DND-41 (cell line): ENCODE results near the gene TAS2R1.

Source experiments
- ATAC-seq: fragments of 200-7000 bp; cut with Tn5 transposase; 3 replicates; pipeline ENCODE4 v1.9.1; 2021; ENCODE audit warnings: low read depth; ENCODE audit not compliant: insufficient read depth
- DNase-seq: peaks from one replicate; pipeline ENCODE4 v3.0.0-alpha.2; 2020
- H2AFZ ChIP-seq: 2 replicates; pipeline ENCODE4 v1.6.0; 2012; ENCODE audit warnings: low read depth, low read length
- H3K27ac ChIP-seq: 2 replicates; pipeline ENCODE4 v1.5.1; 2012; ENCODE audit warnings: low read length, inconsistent platforms
- H3K27me3 ChIP-seq: fragments of 200-600 bp; sonication (generic); 2 replicates; pipeline ENCODE4 v1.6.0; 2012; ENCODE audit warnings: low read length, mild to moderate bottlenecking, inconsistent platforms; ENCODE audit not compliant: insufficient read depth, poor library complexity
- H3K36me3 ChIP-seq: 2 replicates; pipeline ENCODE4 v1.5.1; 2012; ENCODE audit warnings: low read length, inconsistent platforms; ENCODE audit not compliant: insufficient read depth
- H3K4me1 ChIP-seq: 2 replicates; pipeline ENCODE4 v1.5.1; 2012; ENCODE audit warnings: mild to moderate bottlenecking, low read length; ENCODE audit not compliant: insufficient read depth
- H3K4me2 ChIP-seq: 2 replicates; pipeline ENCODE4 v1.6.0; 2012; ENCODE audit warnings: mild to moderate bottlenecking, moderate library complexity, low read length, inconsistent platforms; ENCODE audit not compliant: insufficient read depth
- H3K4me3 ChIP-seq, 2 experiments: fragments of 200-600 bp in 1 of 2; shearing (Covaris generic) in 1 of 2; 2 replicates each; pipeline ENCODE4 v1.5.1; 2012 to 2016; ENCODE audit warnings: inconsistent platforms in 2 of 2, low read length in 2 of 2, mild to moderate bottlenecking in 2 of 2, low read depth in 1 of 2, moderate library complexity in 1 of 2
- H3K79me2 ChIP-seq: 2 replicates; pipeline ENCODE4 v1.6.0; 2012; ENCODE audit warnings: low read length, inconsistent platforms; ENCODE audit not compliant: insufficient read depth
- H3K9ac ChIP-seq: 2 replicates; pipeline ENCODE4 v1.6.0; 2012; ENCODE audit warnings: low read depth, mild to moderate bottlenecking, inconsistent platforms, low read length, moderate library complexity
- H3K9me3 ChIP-seq: 2 replicates; pipeline ENCODE4 v1.5.1; 2012; ENCODE audit warnings: low read length, moderate library complexity, mild to moderate bottlenecking, inconsistent platforms; ENCODE audit not compliant: insufficient read depth, severe bottlenecking
- H4K20me1 ChIP-seq: 2 replicates; pipeline ENCODE4 v1.6.0; 2012; ENCODE audit warnings: low read length; ENCODE audit not compliant: insufficient read depth
- EZH2 ChIP-seq: IDR thresholded peaks from 3 replicates; pipeline ENCODE4 v1.6.1; 2012; ENCODE audit warnings: borderline replicate concordance, low read depth, mild to moderate bottlenecking, moderate library complexity, low read length, inconsistent platforms; ENCODE audit not compliant: severe bottlenecking
- TF ChIP-seq, protein P1 (sequence below): IDR thresholded peaks from 2 replicates; pipeline ENCODE4 v1.5.1; 2012; ENCODE audit warnings: borderline replicate concordance, low read length, moderate library complexity, mild to moderate bottlenecking; ENCODE audit not compliant: poor library complexity, severe bottlenecking; ENCODE audit errors: extremely low read depth

TAS2R1 gene

DNA sequence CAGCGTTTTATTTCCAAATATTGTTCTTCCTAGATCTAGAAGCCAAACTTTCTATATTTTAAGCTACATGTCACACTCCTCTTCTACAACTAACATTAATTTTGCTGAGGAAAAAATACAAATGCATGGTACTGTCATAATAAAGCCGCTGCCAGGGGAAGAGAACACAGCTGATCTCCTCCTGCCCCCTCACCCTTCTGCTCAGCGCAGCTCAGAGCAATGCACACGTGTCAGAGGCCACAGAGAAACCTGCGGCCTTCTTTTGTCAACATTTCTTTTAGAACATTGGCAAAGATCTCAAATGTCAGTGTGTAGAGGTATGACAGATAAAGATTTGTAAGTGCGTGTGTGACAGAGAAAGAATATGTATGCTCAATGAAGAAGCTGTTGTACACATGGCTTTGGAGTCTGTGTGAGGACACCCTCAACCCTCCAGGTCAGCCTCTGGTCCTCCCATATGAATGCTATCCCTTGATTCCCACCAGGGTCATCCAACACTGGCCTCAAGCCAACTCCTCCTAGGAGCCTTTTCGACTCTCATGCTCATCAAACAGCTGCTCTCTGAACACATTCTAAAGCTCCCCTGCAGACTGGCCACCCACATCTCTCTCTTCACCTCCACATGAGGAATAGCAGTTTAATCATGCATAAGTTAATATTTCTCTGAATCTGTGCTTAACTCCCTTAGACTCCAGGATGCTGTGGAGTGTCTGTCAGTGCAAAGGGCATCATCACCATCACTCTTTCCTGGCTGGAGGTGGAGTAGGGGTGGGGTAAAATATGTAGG, 40.9 kb downstream of the TAS2R1 start:
- H4K20me1 ChIP-seq, result no peaks in the 10 kb centered on the region
- H3K4me2 ChIP-seq, result no peak overlapping the region
- H3K79me2 ChIP-seq, result no peaks in the 10 kb centered on the region
- no peak overlapping the region for H3K27ac ChIP-seq
- H3K9ac ChIP-seq, result no peak overlapping the region
- TF ChIP-seq, protein P1, sequence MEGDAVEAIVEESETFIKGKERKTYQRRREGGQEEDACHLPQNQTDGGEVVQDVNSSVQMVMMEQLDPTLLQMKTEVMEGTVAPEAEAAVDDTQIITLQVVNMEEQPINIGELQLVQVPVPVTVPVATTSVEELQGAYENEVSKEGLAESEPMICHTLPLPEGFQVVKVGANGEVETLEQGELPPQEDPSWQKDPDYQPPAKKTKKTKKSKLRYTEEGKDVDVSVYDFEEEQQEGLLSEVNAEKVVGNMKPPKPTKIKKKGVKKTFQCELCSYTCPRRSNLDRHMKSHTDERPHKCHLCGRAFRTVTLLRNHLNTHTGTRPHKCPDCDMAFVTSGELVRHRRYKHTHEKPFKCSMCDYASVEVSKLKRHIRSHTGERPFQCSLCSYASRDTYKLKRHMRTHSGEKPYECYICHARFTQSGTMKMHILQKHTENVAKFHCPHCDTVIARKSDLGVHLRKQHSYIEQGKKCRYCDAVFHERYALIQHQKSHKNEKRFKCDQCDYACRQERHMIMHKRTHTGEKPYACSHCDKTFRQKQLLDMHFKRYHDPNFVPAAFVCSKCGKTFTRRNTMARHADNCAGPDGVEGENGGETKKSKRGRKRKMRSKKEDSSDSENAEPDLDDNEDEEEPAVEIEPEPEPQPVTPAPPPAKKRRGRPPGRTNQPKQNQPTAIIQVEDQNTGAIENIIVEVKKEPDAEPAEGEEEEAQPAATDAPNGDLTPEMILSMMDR, result no peak
- no peak for TF ChIP-seq EZH2
- ATAC-seq, result no peak
- no peaks in the 10 kb centered on the region for H3K9me3 ChIP-seq
- H3K4me1 ChIP-seq, result no peaks in the 10 kb centered on the region
- H2AFZ ChIP-seq, result no peak overlapping the region
- H3K4me3 ChIP-seq, result no peak overlapping the region
- no peak for DNase-seq
- H3K36me3 ChIP-seq, result no peaks in the 10 kb centered on the region
- no peaks in the 10 kb centered on the region for H3K27me3 ChIP-seq

DNA sequence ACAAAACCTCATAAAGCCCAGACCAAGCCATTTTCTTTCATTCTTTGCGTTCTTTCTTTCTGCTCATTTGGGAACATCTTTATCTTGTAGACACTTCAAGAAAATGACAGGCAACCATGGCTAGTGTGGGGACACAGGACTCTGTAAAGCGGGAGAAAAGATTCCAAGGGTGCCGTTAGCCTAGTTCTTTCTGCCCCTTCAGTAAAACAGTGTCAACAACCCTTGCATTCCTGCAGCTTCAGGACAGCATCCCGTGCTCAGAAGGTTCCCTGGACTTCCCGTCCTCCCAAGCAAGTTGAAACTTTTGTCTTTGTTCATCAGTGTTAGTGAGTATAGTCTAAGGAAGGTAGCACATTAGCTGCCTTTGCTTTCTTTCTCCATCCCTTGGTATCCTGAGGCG, 41.9 kb downstream of the TAS2R1 start:
- H3K79me2 ChIP-seq, result no peaks in the 10 kb centered on the region
- H3K9me3 ChIP-seq, result no peaks in the 10 kb centered on the region
- H3K27me3 ChIP-seq, result no peaks in the 10 kb centered on the region
- H3K27ac ChIP-seq, result no peak overlapping the region
- no peaks in the 10 kb centered on the region for H3K4me1 ChIP-seq
- no peak overlapping the region for H3K4me3 ChIP-seq
- H3K4me2 ChIP-seq, result no peak overlapping the region
- DNase-seq (no peak), ATAC-seq (no peak)
- no peak overlapping the region for H3K9ac ChIP-seq
- H4K20me1 ChIP-seq, result no peaks in the 10 kb centered on the region
- no peak overlapping the region for H2AFZ ChIP-seq
- H3K36me3 ChIP-seq, result no peaks in the 10 kb centered on the region
- TF ChIP-seq, protein P1, result no peak
- no peak for TF ChIP-seq EZH2

DNA sequence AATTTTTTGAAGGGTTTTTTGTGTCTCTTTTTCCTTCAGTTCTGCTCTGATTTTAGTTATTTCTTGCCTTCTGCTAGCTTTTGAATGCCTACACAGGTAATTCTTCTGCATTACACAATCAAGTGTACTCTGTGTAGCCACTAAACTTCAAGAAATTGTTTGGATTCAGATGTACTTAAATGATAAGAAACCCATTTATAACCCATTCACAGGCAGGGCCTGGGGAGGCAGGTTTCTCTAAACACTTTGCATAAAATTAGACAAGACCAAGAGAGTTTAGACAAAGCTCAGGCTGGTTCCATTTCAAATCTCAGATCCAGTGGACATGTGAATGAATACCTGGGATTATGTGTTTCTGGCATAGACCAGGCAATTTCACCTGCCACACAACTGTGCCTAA, 43.0 kb downstream of the TAS2R1 start:
- DNase-seq (no peak), ATAC-seq (no peak)
- no peak overlapping the region for H2AFZ ChIP-seq
- H3K79me2 ChIP-seq, result no peaks in the 10 kb centered on the region
- no peaks in the 10 kb centered on the region for H3K27me3 ChIP-seq
- no peaks in the 10 kb centered on the region for H4K20me1 ChIP-seq
- no peaks in the 10 kb centered on the region for H3K9me3 ChIP-seq
- H3K9ac ChIP-seq, result no peak overlapping the region
- H3K4me3 ChIP-seq, result no peak overlapping the region
- H3K4me2 ChIP-seq, result no peak overlapping the region
- no peak overlapping the region for H3K27ac ChIP-seq
- H3K36me3 ChIP-seq, result no peaks in the 10 kb centered on the region
- no peaks in the 10 kb centered on the region for H3K4me1 ChIP-seq
- TF ChIP-seq EZH2, result no peak
- TF ChIP-seq, protein P1, result no peak

DNA sequence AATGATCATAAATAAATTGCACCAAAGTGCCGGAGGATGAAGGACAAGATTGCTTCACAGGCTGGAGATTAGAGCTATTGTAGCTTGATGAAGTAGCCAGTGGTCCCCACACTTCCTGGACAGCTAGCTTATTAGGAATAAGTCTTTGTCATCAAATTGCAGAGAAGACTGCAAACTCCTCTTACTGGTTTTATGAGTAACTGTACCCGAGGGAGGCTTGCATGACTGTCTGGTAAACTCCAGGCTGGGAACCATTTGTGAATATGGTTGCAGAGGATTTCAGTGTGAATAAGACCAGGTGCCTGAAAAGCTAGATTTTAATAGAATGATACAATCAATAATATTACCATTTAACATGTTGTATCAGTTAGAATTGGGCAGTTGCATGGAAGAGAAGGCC, 47.7 kb downstream of the TAS2R1 start:
- Histone ChIP-seq H3K27ac (no peak overlapping the region), H3K4me2 (no peak overlapping the region), H4K20me1 (no peaks in the 10 kb centered on the region), H3K4me1 (no peaks in the 10 kb centered on the region), H3K4me3 (no peak overlapping the region), H3K36me3 (no peaks in the 10 kb centered on the region), H3K79me2 (no peaks in the 10 kb centered on the region), H3K27me3 (no peaks in the 10 kb centered on the region), H2AFZ (no peak overlapping the region), H3K9ac (no peak overlapping the region), H3K9me3 (no peaks in the 10 kb centered on the region)
- ATAC-seq (no peak), DNase-seq (no peak)
- TF ChIP-seq, protein P1, result no peak
- no peak for TF ChIP-seq EZH2
